Measurements from ENCODE around the gene DCTPP1.
A peak's percentile ranks its signal among the peaks of the same experiment; 100 is the strongest.
"Not testable (repeated sequence)": the region's sequence is repeated elsewhere in the genome, so short reads cannot be mapped to it uniquely, and the experiment has no call there.

Gene DCTPP1

DNA sequence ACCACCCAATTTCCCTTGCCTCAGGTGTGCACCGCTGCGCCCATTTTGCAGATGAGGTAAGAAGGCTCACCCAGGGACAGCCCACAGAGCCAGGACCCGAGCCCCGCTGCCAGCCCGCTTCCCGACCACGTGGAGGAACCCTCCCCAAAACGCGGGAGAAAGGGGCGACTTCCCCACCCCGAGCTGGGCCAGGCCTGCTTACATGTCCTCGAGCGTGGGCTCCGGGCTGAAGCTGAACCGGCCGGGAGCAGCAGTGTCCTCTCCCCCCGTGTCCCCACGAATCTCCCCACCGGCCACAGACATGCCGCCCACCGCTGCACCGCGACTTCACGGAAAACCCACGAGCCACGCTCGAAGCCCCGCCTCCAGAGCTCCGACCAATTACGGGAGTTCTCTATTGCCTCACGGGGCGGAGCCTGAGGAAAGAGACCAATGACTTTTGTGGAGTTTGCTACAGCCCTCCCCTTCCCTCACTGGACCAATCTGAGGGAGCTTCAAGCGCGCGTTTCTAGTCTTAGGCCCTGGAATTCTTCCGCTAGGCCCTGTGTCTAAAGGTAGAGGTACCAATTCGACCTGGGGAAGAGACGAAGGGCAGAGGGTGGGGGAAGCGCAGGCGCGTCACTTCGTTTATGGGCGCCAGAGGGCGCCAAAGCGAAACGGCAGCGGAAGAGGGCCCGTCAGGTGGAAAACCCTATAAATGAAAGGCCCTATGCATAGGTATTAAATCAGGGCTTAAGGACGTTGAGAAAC lies at the start of gene DCTPP1:
TSS of gene DCTPP1 (minus strand) at position 353 of the 750 bp plus-strand sequence. CDS start at position 303, 50 bp downstream.
- DNase-seq (ENCODE audit: low read depth): peak; percentile 99
- H3K4me3 ChIP-seq (replicated peaks; ENCODE audit: low read depth, low read length): peak within 1 kb of the TSS; percentile 85
- peak; percentile 73 for TF ChIP-seq CTCF (IDR thresholded peaks at IDR 0.05; ENCODE audit: low read length, missing control alignments)

- no peak for DNase-seq (ENCODE audit: low read depth)
- no peak overlapping the region for H3K4me3 ChIP-seq (replicated peaks; ENCODE audit: low read depth, low read length)
- TF ChIP-seq CTCF (IDR thresholded peaks at IDR 0.05; ENCODE audit: low read length, missing control alignments): no peak
Observed at GRCh38 chr16:30478766-30479478, 49.1 kb upstream of the DCTPP1 start.

GRCh38 chr16:30477773-30478172 lies 47.9 kb upstream of the DCTPP1 start:
- not testable (repeated sequence) for DNase-seq (ENCODE audit: low read depth); H3K4me3 ChIP-seq (replicated peaks; ENCODE audit: low read depth, low read length)

DNA sequence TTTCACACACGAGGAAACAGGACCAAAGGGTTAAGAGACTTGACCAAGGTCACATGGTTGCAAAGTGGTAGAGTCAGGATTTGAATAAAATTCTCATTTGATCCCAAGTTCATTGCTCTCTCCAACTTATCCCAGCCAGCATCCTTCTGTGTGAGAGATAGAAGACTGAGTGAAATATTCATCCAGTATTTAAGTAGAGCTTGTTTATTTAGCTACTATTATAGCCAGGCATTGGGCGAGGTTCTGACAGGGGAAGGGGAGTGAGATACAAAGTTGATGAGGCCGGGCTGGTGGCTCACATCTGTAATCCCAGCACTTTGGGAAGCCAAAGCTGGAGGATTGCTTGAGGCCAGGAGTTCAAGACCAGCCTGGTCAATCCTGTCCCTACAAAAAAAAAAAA lies 47.2 kb upstream of the DCTPP1 start:
- DNase-seq (ENCODE audit: low read depth): no peak
- H3K4me3 ChIP-seq (replicated peaks; ENCODE audit: low read depth, low read length): no peak overlapping the region
- TF ChIP-seq CTCF (IDR thresholded peaks at IDR 0.05; ENCODE audit: low read length, missing control alignments): no peak

DNA sequence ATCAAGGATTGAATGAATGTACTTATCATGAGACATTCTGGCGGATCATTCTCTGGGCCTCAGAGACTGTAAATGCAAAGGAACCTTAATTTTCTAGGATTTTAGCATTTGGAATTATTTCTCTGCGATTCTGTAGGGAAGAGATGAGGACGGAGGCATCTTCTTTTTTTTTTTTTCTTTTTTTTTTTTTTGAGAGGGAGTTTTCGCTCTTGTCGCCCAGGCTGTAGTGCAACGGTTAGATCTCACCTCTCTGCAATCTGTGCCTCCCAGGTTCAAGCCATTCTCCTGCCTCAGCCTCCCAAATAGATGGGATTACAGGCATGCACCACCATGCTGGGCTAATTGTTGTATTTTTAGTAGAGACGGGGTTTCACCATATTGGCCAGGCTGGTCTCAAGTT lies 44.9 kb upstream of the DCTPP1 start:
- no peak for TF ChIP-seq CTCF (IDR thresholded peaks at IDR 0.05; ENCODE audit: low read length, missing control alignments)
- DNase-seq (ENCODE audit: low read depth): no peak
- H3K4me3 ChIP-seq (replicated peaks; ENCODE audit: low read depth, low read length): no peak overlapping the region

DNA sequence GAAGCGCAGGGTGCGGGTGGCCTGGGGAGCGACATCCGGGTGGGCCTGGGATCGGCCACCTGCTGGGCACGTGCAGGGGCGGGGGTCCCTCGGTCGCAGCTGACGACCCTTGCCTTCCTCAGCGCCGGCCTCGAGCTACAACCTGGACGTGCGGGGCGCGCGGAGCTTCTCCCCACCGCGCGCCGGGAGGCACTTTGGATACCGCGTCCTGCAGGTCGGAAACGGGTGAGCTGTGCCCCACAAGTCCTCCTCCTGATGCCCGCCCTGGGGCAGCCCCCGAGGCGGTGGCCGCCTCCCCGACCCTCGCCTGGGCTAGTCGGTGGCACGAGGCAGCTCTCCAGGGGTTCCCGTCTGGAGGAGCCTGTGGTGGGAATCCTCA lies 44.2 kb upstream of the DCTPP1 start:
- no peak for DNase-seq (ENCODE audit: low read depth)
- no peak overlapping the region for H3K4me3 ChIP-seq (replicated peaks; ENCODE audit: low read depth, low read length)
- TF ChIP-seq CTCF (IDR thresholded peaks at IDR 0.05; ENCODE audit: low read length, missing control alignments): no peak

GRCh38 chr16:30473231-30474073 lies 43.6 kb upstream of the DCTPP1 start:
- no peak for DNase-seq (ENCODE audit: low read depth)
- H3K4me3 ChIP-seq (replicated peaks; ENCODE audit: low read depth, low read length): no peak overlapping the region
- TF ChIP-seq CTCF (IDR thresholded peaks at IDR 0.05; ENCODE audit: low read length, missing control alignments): no peak

Data from fibroblast of pulmonary artery (primary cell).